HG03039 (cell line): ENCODE data around the gene OFD1.

Experiments used
- ATAC-seq: cut with Tn5 transposase; IDR thresholded peaks from one replicate; pipeline ENCODE4 v1.9.1; 2021; ENCODE audit warnings: mild to moderate bottlenecking, moderate library complexity; ENCODE audit not compliant: unreplicated experiment

The OFD1 gene

GRCh38 chrX:13790206-13791131 lies 55.9 kb downstream of the OFD1 start:
- ATAC-seq = no peak

- no peak for ATAC-seq
Measured at GRCh38 chrX:13791145-13791544, 56.6 kb downstream of the OFD1 start.

GRCh38 chrX:13791559-13791958 lies 57.0 kb downstream of the OFD1 start:
- ATAC-seq = no peak

- no peak for ATAC-seq
Measured at GRCh38 chrX:13793897-13794296, 59.3 kb downstream of the OFD1 start.

- ATAC-seq = no peak
Measured at GRCh38 chrX:13794417-13794816, 59.9 kb downstream of the OFD1 start.

- ATAC-seq = no peak
Measured at GRCh38 chrX:13797512-13797911, 63.0 kb downstream of the OFD1 start.

- no peak for ATAC-seq
Measured at GRCh38 chrX:13798184-13798583, 63.6 kb downstream of the OFD1 start.

GRCh38 chrX:13803116-13803515 lies 68.6 kb downstream of the OFD1 start:
- no peak for ATAC-seq

- no peak for ATAC-seq
Measured at GRCh38 chrX:13805241-13805640, 70.7 kb downstream of the OFD1 start.

GRCh38 chrX:13808293-13808692 lies 73.7 kb downstream of the OFD1 start:
- no peak for ATAC-seq

- ATAC-seq = no peak
Measured at GRCh38 chrX:13808865-13809264, 74.3 kb downstream of the OFD1 start.

GRCh38 chrX:13815664-13816063 lies 81.1 kb downstream of the OFD1 start:
- ATAC-seq = no peak

GRCh38 chrX:13816176-13816575 lies 81.6 kb downstream of the OFD1 start:
- no peak for ATAC-seq

- ATAC-seq = no peak
Measured at GRCh38 chrX:13816643-13817627, 82.4 kb downstream of the OFD1 start, which contains the start of gene GPM6B. Gene GPM6B (minus strand): TSS chrX:13817093. CDS start chrX:13816904, 189 bp downstream.
